BJ (cell line): ENCODE results near the gene EIF4A3. TPM values are rescaled to one million over a fixed set of nuclear protein-coding genes. Genes with fewer than 3 reads are reported as not detected.

Source experiments
- CTCF ChIA-PET: fragments of 350-600 bp; formaldehyde crosslinking; extraction: SDS; loops from one replicate; lab custom pipeline; 2021; ENCODE audit warnings: antibody characterized with exemption, inconsistent platforms; lab: Yijun Ruan, JAX
- POLR2A ChIA-PET: fragments of 300-600 bp; sonication (Branson Sonifier 250); formaldehyde crosslinking; extraction: SDS; loops from one replicate; lab custom pipeline; 2021; ENCODE audit warnings: antibody characterized with exemption; lab: Charles Lee
- DNase-seq: peaks from one replicate; pipeline ENCODE4 v3.0.0-alpha.2; 2011; ENCODE audit warnings: low read depth
- H3K27me3 ChIP-seq: 2 replicates; pipeline ENCODE4 v1.6.0; 2011; ENCODE audit warnings: low read length; ENCODE audit not compliant: control insufficient read depth, insufficient read depth
- H3K36me3 ChIP-seq: 2 replicates; pipeline ENCODE4 v1.5.1; 2011; ENCODE audit warnings: low read length; ENCODE audit not compliant: control insufficient read depth, insufficient read depth
- H3K4me3 ChIP-seq: 2 replicates; pipeline ENCODE4 v1.5.1; 2011; ENCODE audit warnings: low read depth, mild to moderate bottlenecking, control low read depth, low read length
- polyA plus RNA-seq: library from polyadenylated mRNA; depleted of rRNA; stranded (reverse); fragments of >200 nt; gene quantifications from 2 replicates; pipeline ENCODE4 v1.2.3, GENCODE V29; 2011
- TF ChIP-seq, protein P1 (sequence below): IDR thresholded peaks from 2 replicates; pipeline ENCODE4 v1.5.1; 2011; ENCODE audit warnings: low read depth, mild to moderate bottlenecking, control low read depth, inconsistent platforms, low read length, moderate library complexity; ENCODE audit not compliant: insufficient read depth

The EIF4A3 gene
- polyA plus RNA-seq, 1 experiment = 89.4 TPM

DNA sequence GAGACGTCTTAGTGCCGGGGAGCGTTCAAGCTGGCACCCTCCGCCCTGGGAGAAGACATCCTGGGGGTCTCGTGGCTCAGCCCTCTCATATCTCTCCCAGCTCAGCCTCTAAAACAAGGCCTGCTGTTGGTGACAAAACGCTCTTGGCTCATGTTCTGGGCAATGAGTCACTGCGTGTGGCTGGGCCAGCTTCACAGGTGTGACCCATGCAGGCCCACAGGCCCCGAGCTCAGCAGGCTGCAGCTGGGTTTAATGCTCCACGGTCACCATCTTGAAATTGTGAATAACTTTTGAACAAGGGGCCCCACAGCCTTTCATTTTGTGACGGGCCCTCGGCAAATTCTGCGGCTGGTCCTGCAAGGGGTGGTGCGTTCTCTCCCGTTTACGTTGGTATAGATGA lies 23.1 kb downstream of the EIF4A3 start:
- 0 out of 2 replicates have a peak, but pooled peaks cover 2% of the 10 kb centered on the region for H3K27me3 ChIP-seq
- ChIA-PET POLR2A (no interaction called here), CTCF (interaction anchor here (1.4 to 2.1 kb wide), 3 partner anchors 8 to 41 kb away, joined by 3 to 8 read pairs (median 7); partner anchors contain the start of gene GAA)
- DNase-seq = no peak
- no peak overlapping the region for H3K4me3 ChIP-seq
- H3K36me3 ChIP-seq = no peaks in the 10 kb centered on the region; the same call in 1 of the 2 replicates
- TF ChIP-seq, protein P1, sequence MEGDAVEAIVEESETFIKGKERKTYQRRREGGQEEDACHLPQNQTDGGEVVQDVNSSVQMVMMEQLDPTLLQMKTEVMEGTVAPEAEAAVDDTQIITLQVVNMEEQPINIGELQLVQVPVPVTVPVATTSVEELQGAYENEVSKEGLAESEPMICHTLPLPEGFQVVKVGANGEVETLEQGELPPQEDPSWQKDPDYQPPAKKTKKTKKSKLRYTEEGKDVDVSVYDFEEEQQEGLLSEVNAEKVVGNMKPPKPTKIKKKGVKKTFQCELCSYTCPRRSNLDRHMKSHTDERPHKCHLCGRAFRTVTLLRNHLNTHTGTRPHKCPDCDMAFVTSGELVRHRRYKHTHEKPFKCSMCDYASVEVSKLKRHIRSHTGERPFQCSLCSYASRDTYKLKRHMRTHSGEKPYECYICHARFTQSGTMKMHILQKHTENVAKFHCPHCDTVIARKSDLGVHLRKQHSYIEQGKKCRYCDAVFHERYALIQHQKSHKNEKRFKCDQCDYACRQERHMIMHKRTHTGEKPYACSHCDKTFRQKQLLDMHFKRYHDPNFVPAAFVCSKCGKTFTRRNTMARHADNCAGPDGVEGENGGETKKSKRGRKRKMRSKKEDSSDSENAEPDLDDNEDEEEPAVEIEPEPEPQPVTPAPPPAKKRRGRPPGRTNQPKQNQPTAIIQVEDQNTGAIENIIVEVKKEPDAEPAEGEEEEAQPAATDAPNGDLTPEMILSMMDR = no peak

DNA sequence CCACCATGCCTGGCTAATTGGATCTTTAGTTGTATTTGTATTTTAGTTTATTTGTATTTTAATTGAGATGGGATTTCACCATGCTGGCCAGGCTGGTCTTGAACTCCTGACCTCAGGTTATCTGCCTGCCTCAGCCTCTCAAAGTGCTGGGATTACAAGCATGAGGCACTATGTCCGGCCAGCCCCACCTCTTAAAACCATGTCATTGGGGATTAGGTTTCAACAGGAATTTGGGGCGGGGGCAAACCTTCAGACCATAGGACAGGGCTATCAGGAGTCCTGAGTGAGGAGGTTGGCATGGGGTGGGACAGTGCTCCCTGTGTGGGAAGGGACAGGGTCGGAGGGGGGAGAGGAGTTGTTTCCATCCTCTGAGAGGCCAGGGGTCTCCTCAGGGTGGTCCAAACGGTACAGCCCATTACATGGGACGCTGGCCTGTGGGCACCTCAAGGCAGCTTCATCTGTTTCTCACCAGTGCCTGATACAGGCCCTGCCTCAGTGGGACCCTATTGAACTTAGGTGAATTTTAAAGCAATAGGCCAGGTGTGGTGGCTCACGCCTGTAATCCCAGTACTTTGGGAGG lies 23.9 kb downstream of the EIF4A3 start:
- Histone ChIP-seq H3K36me3 (no peaks in the 10 kb centered on the region; the same call in none of the 2 replicates), H3K4me3 (no peak overlapping the region), H3K27me3 (0 out of 2 replicates have a peak, but pooled peaks cover 2% of the 10 kb centered on the region)
- POLR2A ChIA-PET = no interaction called here
- TF ChIP-seq, protein P1 = no peak
- no peak for DNase-seq
- CTCF ChIA-PET = interaction anchor here (1.5 to 2.1 kb wide), 2 partner anchors 8 to 114 kb away, joined by 3 to 7 read pairs; no protein-coding TSS in a partner anchor

DNA sequence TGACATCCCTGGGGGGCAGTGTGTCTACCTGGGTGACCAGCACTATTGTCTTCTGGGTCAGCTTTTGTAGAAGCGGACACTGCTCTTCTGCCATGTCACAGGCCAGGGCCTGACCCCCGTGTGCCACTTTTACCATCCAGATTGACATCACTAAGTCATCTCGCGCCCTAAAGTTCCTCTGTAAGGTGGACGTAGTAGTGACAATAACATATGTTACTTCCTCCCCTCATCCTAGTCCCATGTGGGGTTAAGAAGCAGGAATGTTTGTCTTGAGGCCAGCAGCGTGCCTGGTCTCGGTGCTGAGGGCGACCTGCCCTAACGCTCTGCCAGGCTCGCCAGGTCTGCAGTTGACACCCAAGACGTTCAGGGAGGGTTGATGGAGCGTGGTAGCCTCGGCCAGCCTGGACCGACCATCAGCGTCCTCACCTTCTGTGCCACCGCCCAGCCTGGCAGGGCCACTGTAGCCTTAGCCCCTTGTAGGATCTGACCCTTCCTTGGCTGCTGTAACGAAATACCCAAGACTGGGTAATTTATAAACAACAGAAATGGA lies 24.8 kb downstream of the EIF4A3 start:
- no peaks in the 10 kb centered on the region; the same call in none of the 2 replicates for H3K36me3 ChIP-seq
- no peak overlapping the region for H3K4me3 ChIP-seq
- CTCF ChIA-PET = interaction anchor here (1.5 kb wide), 1 partner anchor 113 kb away, joined by 3 read pairs; no protein-coding TSS in a partner anchor
- TF ChIP-seq, protein P1 = no peak
- DNase-seq = no peak
- H3K27me3 ChIP-seq = 0 out of 2 replicates have a peak, but pooled peaks cover 2% of the 10 kb centered on the region
- POLR2A ChIA-PET = no interaction called here

DNA sequence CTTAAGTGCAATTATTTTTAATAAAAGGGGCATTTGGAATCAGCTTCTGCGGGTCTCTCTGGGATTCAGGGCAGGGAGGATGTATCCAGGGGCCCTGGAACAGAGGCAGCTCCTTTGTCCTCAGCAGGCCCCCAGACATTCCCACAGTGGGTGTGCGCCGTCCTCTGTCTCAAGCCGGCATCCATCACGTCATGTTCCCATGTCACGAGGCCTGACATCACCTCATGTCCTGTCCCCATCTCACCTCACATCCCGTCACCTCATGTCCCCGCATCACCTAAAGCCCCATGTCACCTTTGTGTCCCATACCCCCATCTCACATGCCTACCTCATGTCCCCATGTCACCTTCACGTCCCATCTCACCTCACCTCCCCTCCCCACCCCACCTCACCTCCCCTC lies 27.1 kb downstream of the EIF4A3 start:
- ChIA-PET CTCF (interaction anchor here (1.2 to 1.4 kb wide), 2 partner anchors 16 to 38 kb away, joined by 3 read pairs; no protein-coding TSS in a partner anchor), POLR2A (no interaction called here)
- Histone ChIP-seq H3K36me3 (no peaks in the 10 kb centered on the region; the same call in none of the 2 replicates), H3K4me3 (no peak overlapping the region), H3K27me3 (0 out of 2 replicates have a peak, but pooled peaks cover 2% of the 10 kb centered on the region)
- TF ChIP-seq, protein P1 = no peak
- DNase-seq = no peak

DNA sequence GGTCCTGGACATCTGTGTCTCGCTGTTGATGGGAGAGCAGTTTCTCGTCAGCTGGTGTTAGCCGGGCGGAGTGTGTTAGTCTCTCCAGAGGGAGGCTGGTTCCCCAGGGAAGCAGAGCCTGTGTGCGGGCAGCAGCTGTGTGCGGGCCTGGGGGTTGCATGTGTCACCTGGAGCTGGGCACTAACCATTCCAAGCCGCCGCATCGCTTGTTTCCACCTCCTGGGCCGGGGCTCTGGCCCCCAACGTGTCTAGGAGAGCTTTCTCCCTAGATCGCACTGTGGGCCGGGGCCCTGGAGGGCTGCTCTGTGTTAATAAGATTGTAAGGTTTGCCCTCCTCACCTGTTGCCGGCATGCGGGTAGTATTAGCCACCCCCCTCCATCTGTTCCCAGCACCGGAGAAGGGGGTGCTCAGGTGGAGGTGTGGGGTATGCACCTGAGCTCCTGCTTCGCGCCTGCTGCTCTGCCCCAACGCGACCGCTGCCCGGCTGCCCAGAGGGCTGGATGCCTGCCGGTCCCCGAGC lies 27.6 kb downstream of the EIF4A3 start:
- Histone ChIP-seq H3K36me3 (no peaks in the 10 kb centered on the region; the same call in none of the 2 replicates), H3K27me3 (no peaks in the 10 kb centered on the region), H3K4me3 (no peak overlapping the region)
- CTCF ChIA-PET = interaction anchor here (1.2 to 1.4 kb wide), 2 partner anchors 15 to 37 kb away, joined by 3 read pairs; no protein-coding TSS in a partner anchor
- POLR2A ChIA-PET = no interaction called here
- no peak for DNase-seq
- TF ChIP-seq, protein P1 = no peak
